H1 (cell line): ENCODE data around the gene ARHGAP10. TPM values are rescaled to one million over a fixed set of nuclear protein-coding genes. Genes with fewer than 3 reads are reported as not detected.

Source experiments
- CTCF ChIA-PET: fragments of 300-600 bp; sonication (Branson Sonifier 250); formaldehyde crosslinking; loops from one replicate; lab custom pipeline; 2021; ENCODE audit not compliant: partially characterized antibody; lab: Charles Lee
- POLR2A ChIA-PET: fragments of 300-600 bp; sonication (Branson Sonifier 250); formaldehyde crosslinking; loops from one replicate; lab custom pipeline; 2021; ENCODE audit warnings: inconsistent platforms; ENCODE audit not compliant: partially characterized antibody; lab: Charles Lee
- DNase-seq, 2 experiments: peaks; one replicate each; pipeline versions ENCODE4 v3.0.0 to v3.0.0-alpha.2; 2010 to 2022; ENCODE audit warnings: low spot score in 2 of 2, low read depth in 1 of 2, mixed read lengths in 1 of 2
- FAIRE-seq: peaks from 2 replicates; lab custom pipeline; 2011; peaks lifted over from hg19 to GRCh38; lab: Jason Lieb, UNC
- H2AFZ ChIP-seq: 2 replicates; pipeline ENCODE4 v1.8.1; 2012; ENCODE audit warnings: low read length, inconsistent platforms
- H2AK5ac ChIP-seq: 2 replicates; pipeline ENCODE4 v1.6.1; 2013; ENCODE audit warnings: low read depth, low read length
- H2BK120ac ChIP-seq: replicated peaks from 2 replicates; pipeline ENCODE3; 2013; ENCODE audit warnings: low read depth, low read length, inconsistent platforms
- H2BK12ac ChIP-seq: 2 replicates; pipeline ENCODE4 v1.6.1; 2013; ENCODE audit warnings: low read depth, low read length
- H2BK15ac ChIP-seq: 2 replicates; pipeline ENCODE4 v1.6.1; 2013; ENCODE audit warnings: low read length
- H2BK20ac ChIP-seq: 2 replicates; pipeline ENCODE4 v1.6.1; 2013; ENCODE audit warnings: low read length
- H2BK5ac ChIP-seq: 2 replicates; pipeline ENCODE4 v1.6.1; 2013; ENCODE audit warnings: low read depth, low read length
- H3K14ac ChIP-seq: 2 replicates; pipeline ENCODE4 v1.6.1; 2013; ENCODE audit warnings: inconsistent platforms; ENCODE audit not compliant: insufficient read length
- H3K18ac ChIP-seq: 2 replicates; pipeline ENCODE4 v1.6.1; 2013; ENCODE audit warnings: low read length; ENCODE audit errors: extremely low read depth
- H3K23ac ChIP-seq: 2 replicates; pipeline ENCODE4 v1.6.1; 2013; ENCODE audit warnings: inconsistent platforms; ENCODE audit not compliant: insufficient read length
- H3K23me2 ChIP-seq: 2 replicates; pipeline ENCODE4 v1.6.1; 2013; ENCODE audit warnings: low read depth, low read length
- H3K27ac ChIP-seq: 2 replicates; pipeline ENCODE4 v1.6.1; 2011; ENCODE audit warnings: low read depth, low read length, inconsistent platforms
- H3K27me3 ChIP-seq, 4 experiments: replicated peaks in 1 of 4; 1 replicate in 1 of 4; 2 replicates in 3 of 4; pipeline versions ENCODE4 v1.6.1 to v1.8.1; 2011 to 2013; ENCODE audit warnings: low read length in 3 of 4, mild to moderate bottlenecking in 3 of 4, inconsistent platforms in 2 of 4, mixed read lengths in 2 of 4, moderate library complexity in 1 of 4; ENCODE audit not compliant: control insufficient read depth in 3 of 4, insufficient read depth in 3 of 4; ENCODE audit errors: extremely low read depth in 1 of 4
- H3K36me3 ChIP-seq, 4 experiments: 2 replicates each; pipeline versions ENCODE4 v1.6.1 to v1.8.1; 2011 to 2013; ENCODE audit warnings: mild to moderate bottlenecking in 4 of 4, low read length in 3 of 4, moderate library complexity in 2 of 4, control low read depth in 1 of 4, inconsistent platforms in 1 of 4; ENCODE audit not compliant: insufficient read depth in 4 of 4, control insufficient read depth in 2 of 4
- H3K4ac ChIP-seq: replicated peaks from 2 replicates; pipeline ENCODE3; 2013; ENCODE audit warnings: low read length, low read depth, mixed read lengths, inconsistent platforms; ENCODE audit not compliant: insufficient read length
- H3K4me1 ChIP-seq, 4 experiments: replicated peaks in 1 of 4; 1 replicate in 1 of 4; 2 replicates in 3 of 4; pipeline versions ENCODE4 v1.6.1 to v1.8.1; 2011 to 2013; ENCODE audit warnings: low read length in 3 of 4, inconsistent platforms in 2 of 4, mixed read lengths in 1 of 4; ENCODE audit not compliant: insufficient read depth in 4 of 4, control insufficient read depth in 3 of 4
- H3K4me2 ChIP-seq, 2 experiments: 2 replicates each; pipeline versions ENCODE4 v1.6.1 to v1.8.1; 2011 to 2013; ENCODE audit warnings: low read depth in 2 of 2, low read length in 2 of 2, control low read depth in 1 of 2, inconsistent platforms in 1 of 2, mild to moderate bottlenecking in 1 of 2; ENCODE audit not compliant: insufficient read depth in 1 of 2
- H3K4me3 ChIP-seq, 4 experiments: fragments of 200-600, 300-600 bp in 1 of 4; sonication (generic), shearing (Covaris generic), sonication (Bioruptor Twin) in 1 of 4; 2 replicates each; pipeline versions ENCODE4 v1.5.1 to v1.8.1; 2011 to 2016; ENCODE audit warnings: low read length in 4 of 4, low read depth in 3 of 4, control low read depth in 2 of 4, inconsistent platforms in 2 of 4, mild to moderate bottlenecking in 2 of 4, mixed read lengths in 1 of 4, moderate library complexity in 1 of 4; ENCODE audit not compliant: insufficient read depth in 2 of 4; ENCODE audit errors: extremely low read depth in 1 of 4
- H3K56ac ChIP-seq: replicated peaks from 2 replicates; pipeline ENCODE3; 2013; ENCODE audit warnings: low read depth, mild to moderate bottlenecking, mixed read lengths, low read length, inconsistent platforms; ENCODE audit not compliant: insufficient read length
- H3K79me1 ChIP-seq: 2 replicates; pipeline ENCODE4 v1.6.1; 2013; ENCODE audit warnings: low read depth, low read length, control low read depth
- H3K79me2 ChIP-seq, 2 experiments: 2 replicates each; pipeline versions ENCODE4 v1.6.1 to v1.8.1; 2012 to 2013; ENCODE audit warnings: low read length in 2 of 2, mild to moderate bottlenecking in 2 of 2, inconsistent platforms in 1 of 2; ENCODE audit not compliant: insufficient read depth in 2 of 2, control insufficient read depth in 1 of 2
- H3K9ac ChIP-seq, 4 experiments: replicated peaks in 1 of 4; 1 replicate in 1 of 4; 2 replicates in 3 of 4; pipeline versions ENCODE4 v1.6.1 to v1.8.1; 2011 to 2013; ENCODE audit warnings: low read depth in 3 of 4, low read length in 3 of 4, control low read depth in 2 of 4, mild to moderate bottlenecking in 2 of 4, moderate library complexity in 2 of 4, inconsistent platforms in 1 of 4; ENCODE audit errors: extremely low read depth in 1 of 4
- H3K9me3 ChIP-seq, 2 experiments: 2 replicates each; pipeline versions ENCODE4 v1.6.1 to v1.8.1; 2012 to 2013; ENCODE audit warnings: mild to moderate bottlenecking in 2 of 2, moderate library complexity in 2 of 2, control low read depth in 1 of 2, inconsistent platforms in 1 of 2, low read depth in 1 of 2, low read length in 1 of 2, mixed read lengths in 1 of 2; ENCODE audit not compliant: insufficient read depth in 2 of 2
- H4K20me1 ChIP-seq, 2 experiments: replicated peaks in 1 of 2; 2 replicates each; pipeline versions ENCODE3 to v1.8.1; 2011 to 2013; ENCODE audit warnings: inconsistent platforms in 2 of 2, low read length in 2 of 2, mild to moderate bottlenecking in 1 of 2; ENCODE audit not compliant: insufficient read depth in 2 of 2, control insufficient read depth in 1 of 2
- H4K5ac ChIP-seq: 2 replicates; pipeline ENCODE4 v1.6.1; 2013; ENCODE audit warnings: low read length, low read depth, mixed read lengths, inconsistent platforms; ENCODE audit not compliant: insufficient read length
- H4K8ac ChIP-seq: 2 replicates; pipeline ENCODE4 v1.8.0; 2013; ENCODE audit warnings: mild to moderate bottlenecking, moderate library complexity, low read length, inconsistent platforms; ENCODE audit not compliant: insufficient read depth; ENCODE audit errors: extremely low read depth
- H4K91ac ChIP-seq: replicated peaks from 2 replicates; pipeline ENCODE3; 2013; ENCODE audit warnings: low read length, mixed read lengths, inconsistent platforms; ENCODE audit not compliant: insufficient read length
- CEBPB ChIP-seq: IDR thresholded peaks from 2 replicates; pipeline ENCODE4 v1.6.1; 2012; ENCODE audit warnings: low read depth, low read length
- CTCF ChIP-seq, 3 experiments: IDR thresholded peaks; 1 replicate in 2 of 3; 2 replicates in 1 of 3; pipeline versions ENCODE4 v1.5.1 to v1.6.1; 2011; ENCODE audit warnings: low read length in 3 of 3, mild to moderate bottlenecking in 3 of 3, inconsistent platforms in 2 of 3, low read depth in 1 of 3, moderate library complexity in 1 of 3; ENCODE audit not compliant: insufficient read depth in 1 of 3; ENCODE audit errors: control extremely low read depth in 1 of 3
- EGR1 ChIP-seq: IDR thresholded peaks from 2 replicates; pipeline ENCODE4 v1.6.1; 2011; ENCODE audit warnings: low read depth, low read length, borderline replicate concordance
- EP300 ChIP-seq, 2 experiments: IDR thresholded peaks; 1 replicate in 1 of 2; 2 replicates in 1 of 2; pipeline ENCODE4 v1.6.1; 2011 to 2012; ENCODE audit warnings: low read depth in 2 of 2, low read length in 2 of 2, mild to moderate bottlenecking in 2 of 2, borderline replicate concordance in 1 of 2, inconsistent platforms in 1 of 2, moderate library complexity in 1 of 2
- RBBP5 ChIP-seq: IDR thresholded peaks from 2 replicates; pipeline ENCODE4 v1.7.1; 2012; ENCODE audit warnings: low read depth, mild to moderate bottlenecking, inconsistent platforms, low read length, moderate library complexity, borderline replicate concordance
- WGBS, 2 experiments: shearing (Covaris generic) in 1 of 2; methylation state at CpG; one replicate each; pipeline versions ENCODE4 v1.1.6 to v1.1.7; 2013 to 2015; ENCODE audit warnings: low lambda C conversion rate in 2 of 2, mixed read lengths in 2 of 2, inconsistent platforms in 1 of 2, low coverage in 1 of 2, missing lambda C conversion rate in 1 of 2; ENCODE audit not compliant: insufficient replicate concordance in 2 of 2, insufficient coverage in 1 of 2, insufficient read length in 1 of 2; ENCODE audit errors: extremely low coverage in 1 of 2, missing lambda C conversion rate in 1 of 2; 5-methylcytosine and 5-hydroxymethylcytosine counted together
- polyA plus RNA-seq, 7 experiments: library from polyadenylated mRNA; depleted of rRNA in 3 of 7; stranded (reverse) in 5 of 7; unstranded in 2 of 7; fragments of >200 nt in 5 of 7; fragments of 200-250 nt in 2 of 7; gene quantifications; 1 replicate in 5 of 7; 2 replicates in 1 of 7; 4 replicates in 1 of 7; pipeline versions ENCODE4 v1.2.1 to v1.2.3, GENCODE V29; 2011 to 2013; ENCODE audit warnings: missing spikeins in 2 of 7, mixed read lengths in 2 of 7
- total RNA-seq: library from RNA; stranded (reverse); fragmentation: NEBNext Ultra II Directional; extraction: Animal tissue kit (Norgen Biotek cat#: 25700); gene quantifications from 2 replicates; pipeline ENCODE4 v1.2.1, GENCODE V29; 2021

The ARHGAP10 gene
- total and polyA plus RNA-seq, 2 of the 8 experiments (the other 6 are each of a cell fraction or from before 2014, with no cell fraction given) = 3.7 to 6.1 TPM

- no peak for DNase-seq
- 89% methylated on average over 1 of the region's 1 CpG; no CpG with 5 or more reads in 1 of the 2 experiments for WGBS, 2 experiments
- Histone ChIP-seq H2BK120ac (no peak overlapping the region), H2BK5ac (no peak overlapping the region), H4K8ac (no peak overlapping the region), H3K9me3 (no peaks in the 10 kb centered on the region), H3K14ac (no peak overlapping the region), H3K9ac (no peak overlapping the region), H3K23me2 (no peaks in the 10 kb centered on the region), H4K91ac (no peak overlapping the region), H3K27me3 (no peaks in the 10 kb centered on the region), H2BK20ac (no peak overlapping the region), H3K4me2 (no peak overlapping the region), H2BK15ac (no peak overlapping the region), H3K36me3 (no peaks in the 10 kb centered on the region), H3K27ac (no peak overlapping the region), H2AK5ac (no peak overlapping the region), H3K4me1 (peaks cover 0 to 3% (median 0%) of the 10 kb centered on the region in 4 experiments; a peak in 2 of 7 replicates), H2AFZ (no peak overlapping the region), H4K20me1 (no peaks in the 10 kb centered on the region), H3K4me3 (no peak overlapping the region), H3K79me2 (no peaks in the 10 kb centered on the region), H2BK12ac (no peak overlapping the region), H3K79me1 (no peaks in the 10 kb centered on the region; the same call in 1 of the 2 replicates), H3K23ac (no peak overlapping the region), H3K4ac (no peak overlapping the region), H3K18ac (no peak overlapping the region), H3K56ac (no peak overlapping the region), H4K5ac (no peak overlapping the region)
- no peak for FAIRE-seq
- ChIA-PET CTCF (interaction anchor here (1.0 to 2.6 kb wide), 4 partner anchors 10 to 101 kb away, joined by 3 to 9 read pairs (median 4); no protein-coding TSS in a partner anchor), POLR2A (interaction anchor here (0.6 kb wide), 1 partner anchor 204 kb away, joined by 3 read pairs; no protein-coding TSS in a partner anchor)
- TF ChIP-seq EP300 (IDR thresholded peaks at IDR 0.05; ENCODE audit: borderline replicate concordance in 1 of 2, low read depth in 2 of 2, low read length in 2 of 2) (no peak), RBBP5 (no peak), CTCF (IDR thresholded peaks at IDR 0.05; ENCODE audit: control extremely low read depth in 1 of 3, insufficient read depth in 1 of 3, low read depth in 1 of 3, low read length in 3 of 3) (no peak), EGR1 (no peak), CEBPB (no peak)
These were observed 106.0 kb downstream of the ARHGAP10 start for GRCh38 chr4:147837854-147838253.
